Hypothalamus (tissue), 51 donors: Measurements from ENCODE around the gene TARS3.
"Not testable (repeated sequence)": the region's sequence is repeated elsewhere in the genome, so short reads cannot be mapped to it uniquely, and the experiment has no call there.

ENCODE experiments used
- DNase-seq, 51 donors: peaks; one replicate each; lab custom pipeline; 2025; lab: John Stamatoyannopoulos, UW

TARS3 gene

DNA sequence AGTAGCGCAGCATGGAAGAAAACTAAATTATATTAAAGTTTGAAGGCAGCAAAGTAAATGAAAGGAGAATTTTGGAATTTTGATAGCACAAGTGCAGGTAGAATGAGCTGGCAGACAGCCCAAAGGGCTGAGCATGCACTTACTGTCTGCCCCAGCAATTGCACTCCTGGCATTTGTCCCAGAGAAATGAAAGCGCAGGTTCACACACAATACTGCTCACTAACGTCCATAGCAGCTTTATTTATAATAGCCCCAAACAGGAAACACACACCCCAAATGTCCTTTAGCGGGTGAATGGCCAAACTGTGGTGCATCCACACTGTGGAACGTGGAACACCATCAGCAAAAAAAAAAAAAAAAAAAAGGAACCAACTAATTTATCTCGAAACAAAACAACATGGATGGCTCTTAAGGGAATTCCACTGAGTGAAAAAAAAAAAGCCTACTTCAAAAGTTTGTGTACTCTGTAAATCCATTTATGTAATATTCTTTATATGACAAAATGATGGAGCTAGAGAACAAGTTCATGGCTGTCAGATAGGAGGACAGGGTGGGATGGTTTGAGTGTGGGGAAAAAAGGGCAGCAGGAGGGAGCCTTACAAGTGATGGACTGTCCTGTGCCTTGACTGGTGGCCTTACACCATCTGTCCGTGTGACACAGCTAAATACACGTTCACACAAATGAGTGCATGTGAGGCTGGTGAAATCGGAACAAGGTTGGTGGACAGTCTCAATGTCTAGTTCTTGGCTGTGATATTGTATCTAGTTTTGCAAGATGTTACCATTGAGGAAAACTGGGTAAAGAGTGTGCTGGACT lies 66.1 kb downstream of the TARS3 start:
- no peak for DNase-seq

DNA sequence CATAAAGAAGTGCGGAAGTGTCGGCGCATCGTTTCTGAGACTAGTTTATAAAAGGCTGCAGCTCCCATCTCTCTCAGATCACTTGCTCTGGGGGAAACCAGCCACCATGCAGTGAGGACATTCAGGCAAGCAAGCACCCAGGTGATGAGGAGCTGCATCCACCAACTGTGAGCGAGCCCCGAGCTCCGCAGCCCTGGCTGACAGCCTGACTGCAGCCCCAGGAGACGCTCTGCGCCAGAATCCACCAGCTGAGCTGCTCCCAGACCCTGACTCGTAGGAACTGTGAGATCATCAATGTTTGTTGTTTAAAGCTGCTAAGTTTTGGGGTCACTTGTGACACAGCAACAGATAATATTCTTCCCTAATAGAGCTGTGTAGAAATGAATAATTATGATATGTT lies 67.1 kb downstream of the TARS3 start:
- no peak for DNase-seq

DNA sequence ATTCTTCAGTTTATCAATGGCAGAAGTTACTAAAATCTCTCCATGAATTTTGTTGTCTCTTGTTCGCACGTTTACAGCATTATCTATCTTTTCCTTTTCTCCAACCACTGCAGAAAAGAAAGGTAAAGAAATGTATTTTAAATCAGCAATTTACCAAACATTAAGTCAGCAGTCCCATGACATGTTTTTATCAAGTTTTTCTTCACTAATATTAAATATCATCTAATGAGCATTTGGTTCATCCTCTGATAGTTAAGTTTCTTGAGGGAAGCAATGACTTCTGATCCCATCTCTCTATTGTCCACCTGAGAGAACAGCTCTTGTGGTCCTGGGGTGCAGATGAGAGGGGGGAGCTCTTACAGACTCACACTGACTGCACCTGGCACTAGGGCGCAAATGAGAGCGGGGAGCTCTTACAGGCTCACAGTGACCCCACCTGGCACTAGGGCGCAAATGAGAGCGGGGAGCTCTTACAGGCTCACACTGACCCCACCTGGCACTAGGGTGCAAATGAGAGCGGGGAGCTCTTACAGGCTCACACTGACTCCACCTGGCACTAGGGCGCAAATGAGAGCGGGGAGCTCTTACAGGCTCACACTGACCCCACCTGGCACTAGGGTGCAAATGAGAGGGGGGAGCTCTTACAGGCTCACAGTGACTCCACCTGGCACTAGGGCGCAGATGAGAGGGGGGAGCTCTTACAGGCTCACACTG lies 69.5 kb downstream of the TARS3 start:
- not testable (repeated sequence) for DNase-seq

DNA sequence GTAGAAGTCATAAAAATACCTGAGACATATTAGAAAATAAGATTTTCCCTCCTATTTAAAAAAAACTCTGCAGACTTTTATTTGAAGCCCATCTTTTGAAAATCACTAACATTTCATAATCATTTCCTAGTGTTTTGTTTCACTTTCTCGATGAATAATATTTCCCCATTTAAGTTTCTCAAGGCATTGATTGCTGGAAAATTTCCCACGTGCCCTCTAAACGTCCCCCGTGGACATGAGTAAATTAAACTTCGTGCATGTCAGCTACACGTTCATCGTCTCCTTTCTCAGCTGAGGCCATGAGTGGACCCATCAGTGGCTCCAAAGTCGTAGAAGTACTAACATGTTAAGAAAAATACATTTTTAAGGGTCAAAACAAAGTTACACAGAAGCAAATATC lies 70.1 kb downstream of the TARS3 start:
- no peak for DNase-seq

DNA sequence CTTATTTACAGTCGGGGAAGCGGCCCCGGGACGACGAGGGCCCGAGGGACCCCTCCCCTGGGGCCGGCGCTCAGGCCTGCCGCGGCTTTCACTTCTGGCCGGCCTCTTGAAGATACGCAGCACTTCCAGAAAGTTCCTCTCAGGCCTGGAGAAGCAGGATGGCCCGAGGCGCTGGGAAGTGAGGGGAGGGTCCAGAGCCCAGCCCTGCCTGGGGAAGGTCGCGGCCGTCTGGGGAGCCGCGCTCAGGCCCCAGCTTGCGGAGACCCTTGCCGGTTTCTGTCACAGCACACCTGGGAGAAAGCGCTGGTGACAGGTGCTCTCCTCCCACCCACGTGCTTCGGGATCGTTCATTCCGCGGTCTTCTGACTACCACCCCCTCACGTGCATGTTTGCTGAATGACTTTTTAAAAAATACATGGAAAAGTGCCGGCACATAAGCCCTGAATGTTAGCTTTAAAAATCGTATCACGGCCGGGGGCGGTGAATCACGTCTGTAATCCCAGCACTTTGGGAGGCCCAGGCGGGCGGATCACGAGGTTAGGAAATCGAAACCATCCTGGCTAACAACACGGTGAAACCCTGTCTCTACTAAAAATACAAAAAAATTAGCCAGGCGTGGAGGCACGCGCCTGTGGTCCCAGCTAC lies 71.4 kb downstream of the TARS3 start:
- peak in 3 of 51 donors; percentile 18 to 52 (median 44) for DNase-seq

DNA sequence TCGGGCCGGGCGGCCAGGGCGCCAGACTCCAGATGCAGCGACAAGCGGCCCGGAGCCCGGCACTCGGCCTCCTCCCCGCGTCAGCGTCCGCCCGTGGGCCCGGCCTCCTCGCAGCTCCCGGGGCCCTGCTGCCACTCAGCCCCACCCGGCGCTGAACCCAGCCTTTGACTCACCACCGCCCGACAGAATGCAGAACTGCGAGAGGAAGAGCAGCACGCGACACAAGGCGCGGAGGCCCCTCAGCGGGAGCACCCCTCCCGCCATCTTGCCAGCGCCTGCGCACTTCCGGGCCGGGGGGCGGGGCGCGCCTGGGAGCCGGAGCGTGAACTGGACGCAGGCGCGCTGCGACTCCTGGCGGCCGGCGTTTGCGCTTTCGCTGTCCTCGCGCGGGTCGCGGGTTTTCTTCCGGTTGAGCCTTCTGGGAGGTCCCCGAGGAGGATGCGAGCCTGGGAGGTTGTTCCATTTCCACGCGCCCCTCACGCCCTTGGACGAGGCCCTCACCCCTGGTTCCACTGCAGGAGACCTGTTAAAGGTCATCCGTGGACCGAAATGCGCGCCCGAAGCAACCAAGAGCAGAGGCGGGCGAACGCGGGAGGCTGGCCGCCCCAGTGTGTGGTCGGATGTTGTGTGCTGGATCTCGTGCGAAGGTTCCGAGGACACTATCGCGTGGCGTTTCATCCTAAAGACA lies 72.0 kb downstream of the TARS3 start, which contains the start of gene TM2D3:
TM2D3 (minus strand) TSS at position 284 of the 688 bp plus-strand sequence; CDS start at position 264, 20 bp downstream.
- DNase-seq, result peak; percentile 30 to 95 (median 84)

DNA sequence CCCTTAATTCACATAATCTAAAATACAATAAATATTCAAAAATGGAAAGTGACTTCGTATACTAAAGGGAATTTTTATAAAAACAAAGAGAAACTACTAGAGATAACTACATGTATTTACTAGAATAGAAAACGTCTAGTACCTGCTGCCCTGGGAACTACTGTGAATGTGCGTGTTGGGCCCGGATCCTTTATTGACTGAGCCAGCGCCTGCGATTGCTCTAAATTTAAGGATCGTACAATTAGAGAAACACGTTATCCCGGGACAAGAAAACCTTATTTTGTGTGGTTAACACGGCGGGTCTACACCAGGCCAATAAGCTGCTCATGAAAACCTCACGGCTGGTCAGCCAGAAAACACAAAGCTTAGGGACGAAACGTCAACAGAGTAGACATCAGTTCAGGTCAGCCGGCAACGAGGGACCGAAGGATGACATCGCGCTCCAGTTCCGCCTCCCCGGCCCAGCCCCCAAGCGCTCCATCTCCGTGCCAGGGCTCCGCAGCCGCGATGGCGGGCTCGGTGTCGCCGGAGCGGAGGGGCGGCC lies 72.6 kb downstream of the TARS3 start:
- peak in 11 of 51 donors; percentile 36 to 83 (median 60) for DNase-seq

DNA sequence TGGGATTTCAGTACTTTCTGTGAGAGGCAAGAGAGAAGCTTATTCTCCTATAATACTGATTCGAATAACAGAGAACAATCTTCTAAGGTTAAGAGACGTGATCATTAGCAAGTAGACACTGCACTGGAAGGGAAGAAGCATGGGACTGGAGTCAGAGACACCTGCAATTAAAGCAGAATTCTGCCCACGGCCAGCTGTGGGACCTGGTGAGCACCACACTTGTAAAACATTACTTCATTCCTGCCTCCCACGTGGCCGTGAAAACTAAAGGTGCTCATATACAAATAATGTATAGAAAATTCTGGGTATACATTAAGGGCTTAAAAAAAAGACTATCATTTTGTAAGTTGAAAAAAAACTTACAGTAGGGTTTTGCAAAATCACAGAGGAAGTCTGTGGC lies 74.1 kb downstream of the TARS3 start:
- no peak for DNase-seq

DNA sequence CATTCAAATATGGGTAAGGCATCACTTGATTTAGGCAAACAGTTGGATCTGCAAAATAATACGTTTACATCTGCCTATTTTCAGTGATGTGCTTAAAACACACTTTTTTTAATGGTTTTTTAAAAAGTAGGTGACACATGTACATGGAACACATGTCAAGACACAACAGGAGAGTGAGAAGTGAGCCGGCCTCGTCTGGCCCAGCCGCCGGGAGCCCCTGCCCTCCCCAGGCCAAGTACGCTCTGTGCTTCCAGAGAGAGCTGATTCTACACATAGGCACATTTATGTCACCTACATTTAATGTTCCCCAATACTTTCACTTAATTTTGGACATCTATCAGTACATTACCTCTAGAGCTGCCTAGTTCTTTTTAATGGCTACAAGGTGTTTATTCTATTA lies 75.9 kb downstream of the TARS3 start:
- DNase-seq, result no peak

DNA sequence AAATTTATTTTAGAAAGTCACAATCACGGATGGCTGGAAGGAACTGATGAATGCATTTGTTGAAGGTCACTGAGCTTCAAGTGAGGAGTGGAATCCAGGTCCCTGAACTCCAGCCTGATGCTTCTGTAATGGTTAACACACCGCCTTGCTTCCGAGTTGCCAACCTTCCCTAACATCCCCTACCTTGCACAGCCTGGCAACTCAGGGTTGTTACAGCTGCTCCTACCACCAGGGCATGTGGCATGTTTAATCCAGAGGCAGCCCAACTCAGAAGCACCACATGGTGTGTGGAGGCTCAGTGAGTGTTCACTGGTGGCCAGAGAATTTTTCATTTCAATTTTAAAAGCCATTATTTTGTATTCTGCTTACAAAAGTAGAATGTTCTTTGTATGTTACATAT lies 77.0 kb downstream of the TARS3 start:
- DNase-seq, result no peak

DNA sequence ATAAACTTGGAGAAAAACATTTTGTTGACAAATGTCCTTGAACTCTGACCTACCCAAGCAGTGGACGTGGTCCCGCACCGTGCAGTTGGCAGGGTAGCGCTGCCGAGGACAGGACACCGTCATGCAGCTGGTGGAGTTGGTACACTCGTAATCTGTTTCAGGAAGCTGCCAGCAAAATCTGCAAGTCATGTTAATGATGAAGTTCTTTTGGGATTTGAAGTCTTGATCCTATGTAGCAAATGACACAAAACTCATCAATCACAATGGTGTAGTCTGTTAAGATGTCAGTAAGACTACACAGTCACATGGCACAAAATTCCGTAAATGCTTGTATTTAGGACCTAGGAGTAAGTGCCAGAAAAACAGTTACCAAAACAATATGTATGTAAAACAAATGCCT lies 77.6 kb downstream of the TARS3 start:
- peak in 1 of 51 donors; percentile 13 for DNase-seq

DNA sequence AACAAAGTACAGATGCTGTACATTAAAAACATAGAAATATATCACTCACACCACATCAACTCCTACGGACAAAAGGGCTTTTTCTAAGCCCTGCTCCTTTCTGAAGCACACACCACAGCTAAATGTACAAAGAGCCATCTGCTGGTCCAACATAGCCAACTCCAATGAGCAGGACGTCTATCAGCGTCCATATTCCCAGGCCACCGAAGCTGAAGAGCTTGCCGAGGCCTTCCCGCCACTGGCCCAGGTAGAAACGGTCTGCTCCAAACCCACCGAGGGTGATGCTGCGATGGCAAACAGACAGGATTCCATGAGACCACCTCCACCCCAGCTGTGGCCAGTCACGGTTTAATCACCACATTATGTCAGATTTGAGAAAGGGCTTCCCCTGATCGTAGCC lies 81.9 kb downstream of the TARS3 start:
- peak in 12 of 51 donors; percentile 18 to 56 (median 28) for DNase-seq

DNA sequence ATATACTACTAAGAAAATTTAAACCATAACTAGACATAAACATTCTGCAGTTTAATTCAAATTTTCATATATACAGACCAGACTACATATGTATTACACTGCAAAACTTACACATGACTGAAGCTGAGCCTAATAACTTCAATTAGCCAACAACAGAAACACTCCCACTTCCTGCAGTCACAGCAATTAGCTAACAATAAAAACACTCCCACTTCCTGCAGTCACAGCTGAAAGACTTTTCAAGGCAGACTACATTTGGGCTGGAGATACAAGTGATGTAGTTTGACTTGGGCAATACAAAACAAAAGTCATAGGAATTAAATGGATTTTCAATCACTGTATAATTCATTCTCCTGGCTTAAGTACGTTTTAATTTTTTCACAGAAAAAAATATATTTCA lies 82.4 kb downstream of the TARS3 start:
- no peak for DNase-seq

DNA sequence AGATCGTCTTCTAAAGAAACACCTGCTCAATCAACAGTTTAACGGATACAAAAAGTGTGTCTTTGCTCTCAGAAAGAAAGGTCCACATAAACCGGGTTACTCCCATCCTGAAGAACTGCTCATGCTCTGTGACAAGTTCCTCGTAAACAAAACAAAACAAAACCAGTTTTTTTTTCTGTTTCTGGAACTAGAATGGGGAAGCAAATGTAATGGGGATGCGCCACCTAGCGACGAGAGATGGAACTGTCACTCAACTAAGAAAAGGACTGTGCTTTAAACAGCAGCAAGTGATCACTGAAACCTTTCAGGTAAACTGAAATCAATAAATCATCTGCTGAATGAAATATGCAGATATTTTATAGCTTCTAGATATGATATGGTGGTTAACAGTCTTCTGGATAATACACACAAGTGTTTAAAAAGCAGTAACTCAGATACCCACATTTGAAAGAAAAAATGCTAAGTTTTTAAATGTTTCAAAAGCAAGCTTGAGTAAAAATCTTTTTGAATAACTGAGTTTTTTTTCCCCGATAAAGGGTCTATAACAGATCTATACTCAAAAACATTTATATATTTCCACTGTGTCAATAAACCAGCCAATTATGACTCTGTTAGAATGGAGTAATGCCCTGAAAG lies 83.0 kb downstream of the TARS3 start:
- peak in 43 of 51 donors; percentile 5 to 93 (median 44) for DNase-seq

DNA sequence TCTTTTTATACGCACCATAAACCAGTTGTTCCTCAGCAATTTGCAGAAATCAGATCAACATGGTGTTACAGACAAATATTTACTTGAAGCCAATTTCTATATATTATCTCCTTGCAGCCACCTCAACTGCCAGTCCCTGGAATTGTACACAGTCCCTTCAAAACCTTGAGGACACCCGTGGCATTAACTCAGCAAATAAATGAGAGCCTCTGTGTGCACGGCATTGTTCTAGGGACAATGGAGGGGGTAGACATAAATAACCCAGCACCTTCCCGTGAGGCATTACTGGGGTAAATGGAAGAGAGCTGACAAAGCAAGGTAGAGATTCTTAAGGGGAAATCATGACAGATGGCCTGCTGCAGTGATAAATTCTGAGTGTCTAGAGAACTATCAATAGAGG lies 84.6 kb downstream of the TARS3 start:
- DNase-seq, result no peak

DNA sequence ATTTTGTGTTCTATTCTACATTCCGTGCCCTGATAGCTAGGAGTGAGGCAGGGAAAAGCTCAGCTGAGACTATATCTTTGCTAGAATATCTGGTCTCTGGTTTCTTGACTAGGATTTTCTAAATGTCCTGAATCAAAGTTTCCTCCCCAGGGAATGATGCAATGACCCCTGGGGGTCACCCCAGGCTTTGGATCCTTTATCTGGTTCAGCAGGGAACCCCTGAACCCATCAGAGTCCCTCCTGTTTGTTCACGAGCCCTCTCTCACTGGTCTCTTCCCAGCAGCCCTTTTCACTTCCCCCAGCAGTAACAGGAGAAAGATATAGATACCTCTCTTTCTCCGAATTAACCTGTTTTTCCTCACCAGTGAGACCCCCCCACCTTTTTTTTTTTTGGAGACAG lies 86.4 kb downstream of the TARS3 start:
- DNase-seq, result no peak

DNA sequence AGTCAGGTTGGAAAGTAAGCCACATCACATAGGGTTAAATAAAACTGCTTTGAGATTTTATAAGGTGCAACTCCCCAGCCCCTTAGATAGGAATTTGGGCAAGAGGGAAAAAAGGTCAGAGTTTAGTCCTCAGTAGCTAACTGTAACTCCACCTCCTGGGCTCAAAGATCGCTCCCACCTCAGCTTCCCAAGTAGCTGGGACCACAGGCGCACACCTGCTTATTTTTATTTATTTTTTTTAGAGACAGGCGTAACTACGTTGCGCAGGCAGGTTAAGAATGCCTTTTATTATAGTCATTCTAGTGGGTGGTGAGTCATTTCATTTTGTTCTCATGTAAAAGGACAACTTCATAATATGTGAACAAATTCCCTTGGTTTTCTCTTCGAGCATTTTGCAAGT lies 86.8 kb downstream of the TARS3 start:
- peak in 1 of 51 donors; percentile 9 for DNase-seq

DNA sequence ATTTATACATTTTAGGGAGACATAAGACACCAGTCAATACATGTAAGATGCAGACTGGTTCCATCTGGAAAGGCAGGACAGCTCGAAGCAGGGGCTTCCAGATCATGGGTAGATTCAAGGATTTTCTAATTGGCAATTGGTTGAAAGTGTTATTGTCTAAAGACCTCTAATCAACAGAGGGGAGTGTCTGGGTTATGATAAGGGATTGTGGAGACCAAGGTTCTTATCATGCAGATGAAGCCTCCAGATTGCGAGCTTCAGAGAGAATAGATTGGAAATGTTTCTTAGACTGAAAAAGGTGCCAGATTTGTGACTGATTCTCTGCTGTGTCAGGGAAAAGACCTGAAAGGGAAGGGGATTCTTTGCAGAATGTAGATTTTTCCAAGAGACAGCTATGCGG lies 87.2 kb downstream of the TARS3 start:
- DNase-seq, result no peak

DNA sequence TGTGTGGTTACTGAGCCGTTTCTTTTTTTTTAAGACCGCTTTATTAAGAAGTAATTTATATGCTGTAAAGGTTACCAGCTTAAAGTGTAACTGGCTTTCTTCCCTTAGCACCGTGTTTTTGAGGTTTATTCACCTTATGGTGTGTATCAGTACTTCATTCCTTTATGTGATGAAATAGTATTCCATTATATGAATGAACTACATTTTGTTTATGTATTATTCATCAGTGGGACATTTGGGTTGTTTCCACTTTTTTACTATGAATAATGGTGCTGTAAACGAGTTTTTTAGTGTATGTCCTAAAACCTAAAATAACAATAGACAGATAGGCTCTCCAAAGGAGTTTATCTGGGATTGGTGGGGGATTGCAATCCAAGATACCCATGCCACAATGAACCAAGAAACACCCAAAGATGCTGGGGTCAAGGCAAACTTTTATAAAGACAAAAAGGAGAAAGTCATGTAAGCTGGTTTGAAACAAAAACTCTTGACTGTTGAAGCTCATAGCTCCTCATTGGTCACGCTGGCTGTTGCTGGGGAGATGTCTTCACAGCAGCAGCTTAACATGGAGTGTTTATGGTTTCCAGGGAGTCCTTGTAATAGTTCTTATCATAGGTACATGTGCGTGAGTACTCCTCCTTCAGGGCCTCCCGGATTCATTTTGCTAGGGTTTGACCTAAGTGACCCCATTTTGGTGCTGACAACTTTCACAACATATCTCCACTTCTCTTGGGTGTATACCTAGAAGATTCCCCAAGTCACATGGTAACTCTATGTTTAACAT lies 88.1 kb downstream of the TARS3 start:
- DNase-seq, result no peak
